Cerebellar cortex (tissue), 1 donor: ENCODE results near the gene PLB1.
A peak's percentile ranks its signal among the peaks of the same experiment; 100 is the strongest.

Experiments used
- DNase-seq: peaks from one replicate; pipeline ENCODE4 v3.0.0-alpha.2; 2015; ENCODE audit warnings: low spot score

The PLB1 gene

DNA sequence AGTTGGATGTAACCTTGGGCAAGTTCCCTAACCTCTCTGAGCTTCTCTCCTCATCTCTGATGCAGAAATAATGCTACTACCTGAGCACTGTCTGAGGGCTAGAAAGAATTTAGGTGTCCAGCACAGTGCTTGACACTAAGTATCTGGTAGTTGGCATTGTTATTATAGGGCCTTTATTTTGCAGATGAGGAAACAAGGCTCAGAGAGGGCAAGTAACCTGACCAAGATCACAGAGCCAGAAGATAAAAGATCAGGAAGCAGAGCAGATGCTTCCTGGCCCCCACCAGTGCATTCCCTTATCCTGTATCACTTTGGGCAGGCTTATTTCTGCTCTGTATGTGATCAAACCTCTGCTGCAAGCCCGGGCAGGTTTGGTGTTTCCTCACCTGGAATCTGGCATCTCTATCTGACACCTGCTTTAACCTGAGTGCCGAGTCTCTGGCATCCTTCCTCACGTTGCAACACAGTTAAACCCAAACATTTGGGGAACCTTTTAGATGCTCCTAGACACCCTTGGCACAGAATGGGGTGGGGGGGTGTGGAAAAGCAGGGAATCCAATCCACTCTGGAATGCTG lies 69.9 kb downstream of the PLB1 start:
- DNase-seq, result no peak

DNA sequence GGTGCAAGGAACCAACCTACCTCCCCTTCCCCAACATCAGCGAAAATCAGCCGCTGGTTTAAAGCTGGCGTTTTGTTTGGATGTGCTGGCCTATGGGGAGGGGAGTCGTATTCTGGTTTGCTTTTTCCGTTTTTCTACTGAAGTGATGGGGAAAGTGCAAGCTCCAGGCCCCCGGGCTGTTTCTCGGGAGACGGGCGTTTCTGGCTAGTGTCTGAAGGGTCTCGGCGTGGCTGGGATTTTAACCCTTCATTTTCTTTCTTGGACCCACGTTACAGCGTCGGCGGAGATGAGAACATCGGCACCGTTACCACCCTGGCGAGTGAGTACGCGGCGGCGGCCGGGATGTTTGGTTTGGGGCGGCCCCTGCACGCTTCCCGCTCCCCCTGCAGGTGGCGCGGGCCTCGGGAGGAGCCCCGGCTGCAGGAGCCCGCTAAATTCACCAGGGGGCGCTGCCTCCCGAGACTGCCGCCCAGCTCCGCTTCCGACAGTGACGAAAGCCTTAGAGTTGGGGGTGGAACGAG lies 70.7 kb downstream of the PLB1 start:
- peak; percentile 81 for DNase-seq

DNA sequence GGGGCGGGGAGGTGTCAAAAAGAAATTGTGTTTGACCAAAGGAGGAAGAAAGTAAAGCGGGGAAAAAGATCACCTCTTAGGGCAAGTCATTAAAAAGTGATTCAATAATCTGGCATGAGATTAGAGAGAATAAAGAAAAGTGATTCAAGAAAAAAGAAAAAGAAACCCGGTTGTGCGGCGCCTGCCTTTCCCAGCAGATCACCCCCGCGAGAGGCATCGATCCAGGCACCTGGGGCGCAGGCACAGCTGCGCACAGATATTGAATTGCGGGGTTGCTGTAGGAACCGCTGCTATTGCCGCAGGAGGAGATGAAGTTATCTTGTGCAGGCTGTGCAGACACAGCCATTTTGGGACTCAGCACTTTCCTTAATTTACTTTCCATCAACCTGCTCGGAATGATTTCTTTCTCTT lies 71.2 kb downstream of the PLB1 start:
- DNase-seq, result peak; percentile 24

DNA sequence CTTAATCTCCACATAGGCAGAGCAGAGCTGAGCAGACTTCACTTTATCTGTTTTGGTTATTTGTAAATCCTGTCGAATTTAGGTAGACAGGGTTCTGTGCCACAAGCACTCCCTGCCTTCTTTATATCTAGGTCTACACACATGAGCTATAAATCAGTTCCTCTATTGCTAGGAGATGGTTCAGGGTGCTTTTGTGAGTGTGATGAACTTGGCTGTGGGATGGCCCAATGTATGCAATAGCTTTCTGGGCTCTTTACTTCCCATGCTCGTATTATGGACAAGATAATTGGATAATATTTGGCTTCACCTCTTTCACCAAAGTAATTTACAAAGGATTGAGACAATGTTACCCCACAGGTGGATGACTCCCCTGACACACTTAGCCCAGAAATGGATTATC lies 72.2 kb downstream of the PLB1 start:
- no peak for DNase-seq

DNA sequence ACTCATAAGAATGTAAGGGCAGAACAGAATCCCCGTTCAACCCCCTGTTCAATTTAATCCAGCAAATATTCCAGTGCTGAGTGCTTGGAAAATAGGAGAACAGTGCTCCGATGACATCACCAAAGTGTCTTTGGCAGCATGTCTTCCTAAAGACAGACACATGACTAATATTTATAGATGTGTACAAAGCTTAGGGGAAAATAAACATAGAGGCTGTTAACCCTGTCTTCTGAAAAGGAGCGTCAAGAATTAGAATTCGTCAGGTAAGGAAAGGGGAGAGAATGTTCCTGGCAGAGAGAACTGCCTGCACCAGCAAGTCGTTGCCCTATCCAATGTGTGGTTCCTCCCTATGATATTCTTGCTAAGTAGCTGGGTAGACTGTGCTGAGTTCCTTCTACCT lies 72.7 kb downstream of the PLB1 start:
- DNase-seq, result no peak

DNA sequence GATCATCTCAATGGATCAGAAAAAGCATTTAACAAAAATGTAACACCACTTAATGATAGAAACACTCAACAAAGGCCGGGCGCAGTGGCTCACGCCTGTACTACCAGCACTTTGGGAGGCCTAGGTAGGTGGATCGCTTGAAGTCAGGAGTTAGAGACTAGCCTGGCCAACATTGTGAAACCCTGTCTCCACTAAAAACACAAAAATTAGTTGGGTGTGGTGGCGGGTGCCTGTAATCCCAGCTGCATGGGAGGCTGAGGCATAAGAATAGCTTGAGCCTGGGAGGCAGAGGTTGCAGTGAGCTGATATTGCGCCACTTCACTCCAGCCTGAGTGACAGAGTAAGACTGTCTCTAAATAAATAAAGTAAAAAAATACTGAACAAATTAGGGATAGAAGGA lies 74.6 kb downstream of the PLB1 start:
- no peak for DNase-seq

DNA sequence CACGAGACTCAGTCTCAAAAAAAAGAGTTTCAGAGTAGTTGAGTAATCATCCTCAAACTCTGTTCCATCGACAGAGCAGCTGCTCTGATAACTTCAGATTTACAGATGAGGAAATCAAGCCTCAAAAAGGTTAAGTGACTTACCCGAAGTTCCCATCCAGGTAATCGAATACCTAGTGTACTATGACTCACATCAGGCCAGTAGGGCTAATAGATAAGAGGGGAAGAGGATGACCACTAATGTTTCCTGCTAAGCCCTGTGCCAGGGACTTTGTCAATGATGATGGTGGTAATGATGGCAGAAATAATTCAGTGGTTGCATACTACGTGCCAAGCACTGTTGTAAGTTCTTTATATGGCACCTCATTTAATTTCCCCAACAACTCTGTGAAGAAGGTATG lies 80.9 kb downstream of the PLB1 start:
- no peak for DNase-seq

DNA sequence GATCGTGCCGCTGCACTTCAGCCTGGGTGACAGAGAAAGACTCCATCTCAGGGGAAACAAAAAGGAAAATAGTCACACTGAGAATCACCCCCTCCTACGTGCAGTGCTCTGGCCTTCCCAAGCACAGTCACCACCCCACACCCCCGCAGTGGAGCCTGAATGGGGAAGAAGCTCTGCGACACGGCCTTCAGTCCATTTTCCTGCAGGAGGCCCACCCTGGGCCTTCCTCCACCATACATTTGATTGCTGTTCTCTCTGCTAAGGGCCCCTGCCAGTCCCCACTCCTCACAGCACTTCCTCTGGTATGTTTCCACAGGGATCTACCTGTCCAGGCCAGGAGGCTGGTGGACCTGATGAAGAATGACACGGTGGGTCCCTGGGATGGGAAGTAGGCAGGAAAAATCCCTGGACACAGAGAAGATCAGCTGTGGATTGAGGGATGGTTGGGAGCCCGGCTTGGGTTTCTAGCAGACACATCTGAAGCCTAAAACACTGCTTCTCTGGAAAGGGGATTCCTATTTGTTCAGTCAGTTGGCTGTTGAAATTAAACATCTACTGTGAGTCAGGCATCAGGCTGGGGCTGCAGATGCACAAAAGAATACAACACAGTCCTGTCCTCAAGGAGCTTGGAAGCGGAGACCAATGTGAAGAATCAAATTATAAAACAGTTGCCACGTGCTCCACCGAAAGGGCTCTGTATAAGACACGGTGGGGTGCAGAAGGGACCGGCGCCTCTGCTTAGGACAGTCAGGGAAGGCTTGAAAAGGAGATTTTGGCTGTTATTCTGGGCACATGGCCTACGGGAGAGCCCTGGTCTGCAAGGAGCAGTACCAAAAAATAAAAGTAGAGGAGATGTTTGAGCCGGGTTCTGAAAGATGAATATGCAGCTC lies 82.2 kb downstream of the PLB1 start:
- DNase-seq, result no peak

DNA sequence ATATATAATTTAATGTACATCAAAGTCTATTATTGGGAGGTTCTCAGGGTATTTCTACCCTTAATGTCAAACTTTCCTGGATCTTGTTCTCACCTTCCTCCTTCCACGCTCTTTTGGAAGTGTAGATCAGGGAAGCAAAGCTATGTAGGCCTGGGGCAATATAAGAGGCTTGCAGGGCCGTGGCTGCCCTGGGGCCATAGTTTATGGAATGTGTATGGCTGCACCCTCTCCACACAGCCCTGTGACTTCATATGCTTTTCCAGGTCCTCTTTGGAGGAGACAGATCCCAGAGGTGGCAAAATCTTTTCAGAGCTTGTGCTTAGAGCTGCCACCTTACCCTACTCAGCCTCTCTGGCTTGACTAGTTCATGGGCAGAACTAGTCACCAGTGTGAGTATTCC lies 82.9 kb downstream of the PLB1 start:
- DNase-seq, result no peak

DNA sequence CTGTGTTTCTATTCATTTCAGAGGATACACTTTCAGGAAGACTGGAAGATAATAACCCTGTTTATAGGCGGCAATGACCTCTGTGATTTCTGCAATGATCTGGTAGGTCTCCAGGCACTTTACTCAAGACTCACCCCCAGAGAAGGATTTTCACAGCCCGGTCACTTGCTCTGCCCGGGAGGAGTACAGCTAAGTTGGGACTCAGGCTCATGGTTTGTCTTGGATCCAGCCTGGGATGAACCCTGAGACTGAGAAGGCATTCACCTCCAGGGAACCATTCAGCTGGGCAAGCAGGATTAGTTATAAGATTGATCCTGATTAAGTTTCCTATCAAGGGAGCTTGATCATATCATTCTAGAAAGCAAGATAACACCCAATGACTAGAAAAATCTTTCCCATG lies 83.7 kb downstream of the PLB1 start:
- DNase-seq, result no peak

DNA sequence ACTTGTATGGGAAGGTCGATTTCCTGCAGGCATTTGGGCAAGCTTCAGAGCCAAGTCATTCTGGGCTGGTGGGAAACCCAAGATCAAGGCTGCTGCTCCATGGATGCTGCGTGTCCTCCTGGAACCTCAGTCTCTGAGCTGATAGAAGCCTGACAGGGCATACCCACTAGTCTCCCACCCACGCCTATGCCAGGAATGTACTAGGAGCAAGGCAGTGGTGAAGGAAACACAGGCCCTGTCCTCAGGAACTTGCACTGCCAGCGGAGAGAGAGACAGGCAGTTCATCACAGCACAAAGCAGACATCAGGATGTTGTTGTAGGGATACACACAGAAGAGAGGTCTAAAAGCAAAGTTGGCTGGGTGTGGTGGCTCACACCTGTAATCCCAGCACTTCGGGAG lies 84.2 kb downstream of the PLB1 start:
- no peak for DNase-seq

DNA sequence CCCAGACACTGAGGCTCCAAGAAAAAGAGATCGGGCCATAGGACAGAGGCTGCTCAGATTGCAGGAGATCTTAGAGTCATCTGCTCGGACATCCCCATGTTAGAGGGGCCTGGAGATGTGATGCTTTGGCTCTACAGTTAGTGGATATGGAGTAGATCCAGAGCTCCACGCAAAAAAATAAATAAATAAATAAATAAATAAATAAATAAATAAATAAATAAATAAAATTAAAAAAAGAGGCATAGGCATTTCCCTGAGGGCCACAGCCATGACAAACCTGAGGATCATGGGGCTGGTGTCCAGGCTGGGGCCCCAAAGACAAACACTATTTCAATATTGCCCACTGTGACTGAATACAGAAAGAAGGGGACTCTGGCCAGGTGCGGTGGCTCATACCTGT lies 85.5 kb downstream of the PLB1 start:
- DNase-seq, result no peak

DNA sequence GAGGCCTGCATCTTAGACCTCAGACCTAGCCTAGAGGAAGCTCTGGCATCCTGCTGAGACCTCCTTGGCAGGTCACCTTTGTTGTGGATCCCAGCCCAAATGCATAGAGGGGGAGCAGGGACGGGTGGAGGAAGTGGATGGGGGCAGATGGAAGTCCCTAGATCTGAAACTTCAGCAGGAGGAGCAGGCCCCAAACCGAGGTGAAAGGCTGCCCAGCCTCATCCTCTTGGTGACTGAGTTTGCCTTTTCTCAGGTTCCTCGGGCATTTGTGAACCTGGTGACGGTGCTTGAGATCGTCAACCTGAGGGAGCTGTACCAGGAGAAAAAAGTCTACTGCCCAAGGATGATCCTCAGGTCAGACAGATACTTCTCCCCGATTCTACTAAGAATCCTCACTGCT lies 86.3 kb downstream of the PLB1 start:
- DNase-seq, result no peak

DNA sequence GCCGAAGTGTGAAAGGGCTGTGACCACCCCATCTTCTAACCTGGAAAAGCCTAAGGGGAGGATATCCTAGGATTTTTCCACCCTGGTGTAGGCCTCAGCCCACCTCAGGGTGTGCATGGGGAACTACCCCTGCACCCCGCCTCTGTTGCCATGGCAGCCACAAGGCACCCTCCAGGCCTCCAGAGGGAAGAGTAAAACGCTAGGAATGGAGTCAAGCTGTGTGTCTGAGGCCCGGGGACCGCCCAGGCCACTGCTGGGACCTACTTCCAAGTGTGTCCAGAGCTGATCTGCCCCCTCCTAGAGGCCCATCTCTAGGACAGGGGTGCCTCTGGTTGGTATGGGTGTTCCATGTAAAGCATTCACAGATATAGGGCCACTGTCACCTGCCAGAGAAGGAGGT lies 86.7 kb downstream of the PLB1 start:
- no peak for DNase-seq

DNA sequence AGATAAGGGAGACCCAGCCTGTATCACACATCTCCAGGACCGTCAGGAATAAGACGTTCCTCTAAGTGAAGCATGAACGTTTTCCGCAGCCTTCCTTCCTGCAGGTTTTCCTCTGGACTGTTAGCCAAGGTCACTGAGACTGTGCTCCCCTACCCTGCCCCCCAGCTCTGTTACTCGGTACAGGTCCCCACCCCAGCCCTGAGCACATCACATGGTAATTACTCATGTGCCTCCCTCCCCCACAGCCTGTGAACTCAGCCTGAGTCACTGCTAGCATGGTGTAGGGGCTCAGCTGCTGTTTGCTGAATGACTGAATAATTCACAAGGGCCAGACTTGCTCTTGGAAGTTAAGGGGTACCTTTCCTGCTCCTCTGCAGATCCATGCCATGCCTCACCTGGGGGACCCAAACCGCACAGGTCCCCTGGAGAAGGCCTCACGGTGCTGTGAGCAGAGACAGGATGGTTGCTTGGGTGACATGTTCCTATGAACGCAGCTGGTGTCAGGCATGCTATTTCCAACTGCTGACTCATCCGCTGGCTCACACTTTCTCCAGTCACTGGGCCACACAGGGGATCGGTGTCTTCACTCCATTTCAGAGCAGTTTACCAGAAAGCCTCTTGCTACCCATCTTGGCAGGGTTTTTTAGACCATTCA lies 88.2 kb downstream of the PLB1 start:
- peak; percentile 48 for DNase-seq

DNA sequence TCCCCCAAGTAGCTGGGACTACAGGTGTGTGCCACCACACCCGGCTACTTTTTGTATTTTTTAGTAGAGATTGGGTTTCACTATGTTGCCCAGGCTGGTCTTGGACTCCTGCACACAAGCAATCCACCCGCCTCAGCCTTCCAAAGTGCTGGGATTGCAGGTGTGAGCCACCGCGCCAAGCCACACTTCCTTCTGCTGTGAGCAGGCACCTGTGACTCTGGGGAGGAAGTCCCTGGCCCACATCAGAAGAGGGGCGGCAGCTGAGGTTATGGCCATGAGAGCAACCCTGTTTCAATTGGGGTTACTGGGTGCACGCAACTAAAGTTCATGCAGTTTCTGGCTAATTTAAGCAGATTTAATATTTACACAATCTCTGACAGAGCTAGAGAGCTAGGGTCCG lies 91.0 kb downstream of the PLB1 start:
- no peak for DNase-seq

DNA sequence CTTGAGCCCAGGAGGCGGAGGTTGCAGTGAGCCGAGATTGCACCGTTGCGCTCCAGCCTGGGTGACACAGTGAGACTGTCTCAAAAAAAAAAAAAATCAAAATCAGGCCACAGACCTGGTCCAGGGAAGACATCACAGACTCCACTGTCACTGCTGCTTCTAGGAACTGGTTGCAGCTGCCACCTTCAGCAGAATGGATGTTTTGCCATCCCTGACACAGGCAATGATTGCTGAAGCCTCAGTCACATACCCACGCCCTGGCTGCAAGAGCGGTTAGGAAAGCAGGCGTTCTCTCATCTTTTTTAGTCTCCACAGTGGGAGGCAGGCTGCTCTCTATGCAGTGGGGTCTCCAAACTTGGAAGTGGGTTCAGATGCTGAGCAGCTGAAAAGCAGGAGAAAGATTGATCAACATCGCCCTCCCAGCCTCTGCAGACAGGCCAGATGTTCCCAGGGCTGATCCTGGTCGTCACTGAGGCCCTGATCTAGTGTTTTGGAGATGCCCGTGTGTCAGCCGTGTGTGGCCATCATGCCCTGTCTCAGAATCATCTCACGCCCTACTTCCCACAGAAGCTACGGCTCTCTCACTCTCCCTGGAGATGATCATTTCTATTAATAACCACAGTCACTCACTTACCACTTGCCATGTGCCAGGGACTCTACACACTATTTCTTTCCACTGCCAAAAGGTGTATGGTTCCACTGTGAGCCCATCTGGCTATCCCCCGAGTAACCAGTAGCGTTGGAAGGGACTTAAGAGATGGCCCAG lies 91.8 kb downstream of the PLB1 start:
- peak; percentile 99 for DNase-seq

DNA sequence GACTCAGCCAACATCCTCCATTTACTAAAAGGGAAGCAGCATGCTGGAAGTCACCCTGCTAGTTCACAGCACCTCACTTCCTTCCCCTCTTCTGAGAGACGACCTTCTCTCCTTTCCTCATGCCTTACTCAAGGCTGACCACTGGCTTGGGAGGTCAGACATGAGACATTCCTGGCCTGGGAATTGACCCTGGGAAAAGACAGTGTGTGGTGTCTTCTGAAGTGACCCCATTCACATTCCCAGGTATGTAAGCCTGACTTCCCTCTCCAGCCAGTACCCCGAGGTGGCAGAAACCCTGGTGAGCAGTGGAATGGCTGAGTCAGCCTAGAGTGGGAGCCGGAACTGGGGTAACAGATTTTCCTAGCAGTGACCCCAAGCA lies 92.4 kb downstream of the PLB1 start:
- DNase-seq, result no peak

DNA sequence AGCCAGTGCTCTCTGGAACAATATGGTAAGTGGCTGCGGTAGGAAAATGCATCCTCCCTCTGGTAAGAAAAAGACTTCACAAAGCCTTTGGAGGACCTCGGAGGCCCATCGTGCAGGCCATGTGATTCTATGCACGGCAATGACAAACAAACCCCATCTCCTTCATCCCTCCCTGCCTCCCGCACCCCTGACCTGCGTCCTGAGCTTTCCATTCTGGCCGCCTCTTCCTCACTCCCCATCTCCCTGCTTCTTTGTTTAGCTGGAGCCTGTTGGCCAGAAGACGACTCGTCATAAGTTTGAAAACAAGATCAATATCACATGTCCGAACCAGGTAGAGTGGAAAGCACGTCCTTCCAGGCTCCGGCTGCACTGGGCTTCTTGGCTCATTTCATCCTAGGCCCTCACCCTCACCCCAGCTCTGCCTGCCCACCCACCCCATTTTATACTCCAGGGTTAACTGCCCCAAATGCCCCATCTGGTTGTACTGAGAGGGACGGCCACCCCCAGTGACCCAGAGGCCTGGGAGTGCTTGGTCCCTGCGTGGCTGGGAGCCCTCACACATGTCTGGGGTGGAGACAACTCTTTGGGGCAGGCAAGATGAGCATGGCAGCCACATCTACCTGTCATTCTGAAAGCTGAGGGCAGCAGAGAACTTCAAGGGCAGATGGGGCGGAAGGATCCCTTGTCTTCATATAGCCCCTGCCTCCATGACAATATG lies 94.0 kb downstream of the PLB1 start:
- DNase-seq, result no peak

DNA sequence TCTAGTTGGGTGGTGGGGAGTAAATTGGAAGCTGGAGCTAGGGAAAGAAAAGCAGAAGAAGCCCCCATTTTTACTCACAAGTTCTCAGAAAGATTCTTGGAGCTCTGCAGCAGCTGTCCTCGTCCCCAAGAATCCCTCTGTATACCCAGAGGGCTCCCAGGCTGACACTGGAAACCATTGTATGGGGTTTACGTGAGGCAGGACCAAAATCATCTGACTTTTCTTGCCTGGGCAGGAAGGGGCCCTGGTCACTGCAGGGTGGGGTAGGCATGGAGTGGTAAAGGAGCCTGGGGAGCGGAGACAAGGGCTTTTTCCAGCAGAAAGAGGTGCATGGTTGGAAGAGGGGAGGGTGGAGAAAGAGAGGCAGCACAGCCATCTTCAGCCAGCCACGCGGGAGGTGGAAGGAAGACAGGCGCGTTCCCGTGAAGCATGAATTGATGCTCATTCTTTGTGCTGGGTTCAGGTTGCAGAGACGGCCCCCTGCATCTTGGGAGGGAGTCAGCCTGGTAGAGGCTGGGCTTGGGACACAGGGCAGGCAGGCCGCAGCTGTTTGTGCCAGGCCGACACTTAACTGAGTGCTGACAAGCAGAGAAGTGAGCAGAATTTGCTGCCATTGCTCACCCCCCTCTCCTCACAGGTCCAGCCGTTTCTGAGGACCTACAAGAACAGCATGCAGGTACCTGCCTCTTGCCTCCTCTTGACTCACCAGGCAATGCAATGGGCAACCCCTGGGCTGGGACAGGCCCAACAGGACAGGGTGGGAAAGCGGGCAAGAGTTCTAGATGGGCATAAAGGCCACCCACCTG lies 94.8 kb downstream of the PLB1 start:
- DNase-seq, result no peak
